Measurements from ENCODE around the gene TTLL11.

The TTLL11 gene

GRCh38 chr9:121939643-121940042 is 153.5 kb downstream of the TTLL11 start:
- DNase-seq (ENCODE audit: low spot score): no peak

DNA sequence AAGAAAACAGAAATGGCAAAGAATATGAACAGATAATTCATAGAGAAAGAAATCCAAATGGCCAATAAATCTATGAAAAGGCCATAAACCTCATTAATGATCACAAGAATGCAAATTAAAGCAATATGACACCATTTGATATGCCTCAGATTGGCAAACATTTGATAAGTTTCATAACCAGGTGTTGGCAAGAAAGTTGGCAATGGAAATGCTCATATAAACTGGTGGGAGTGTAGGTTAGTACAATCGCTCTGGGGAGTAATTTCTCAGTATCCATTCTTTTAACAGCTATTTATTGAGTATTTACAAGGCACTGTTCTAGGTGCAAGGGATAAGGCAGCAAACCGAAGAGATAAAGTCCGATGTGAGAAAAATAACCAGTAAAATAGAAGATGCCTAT is 154.5 kb downstream of the TTLL11 start:
- DNase-seq (ENCODE audit: low spot score): no peak

GRCh38 chr9:121937240-121937639 is 155.9 kb downstream of the TTLL11 start:
- no peak for DNase-seq (ENCODE audit: low spot score)

GRCh38 chr9:121935739-121936138 is 157.4 kb downstream of the TTLL11 start:
- DNase-seq (ENCODE audit: low spot score): no peak

- DNase-seq (ENCODE audit: low spot score): no peak
Observed at GRCh38 chr9:121930956-121931355, 162.2 kb downstream of the TTLL11 start.

- DNase-seq (ENCODE audit: low spot score): no peak
Observed at GRCh38 chr9:121929893-121930875, 162.9 kb downstream of the TTLL11 start.

DNA sequence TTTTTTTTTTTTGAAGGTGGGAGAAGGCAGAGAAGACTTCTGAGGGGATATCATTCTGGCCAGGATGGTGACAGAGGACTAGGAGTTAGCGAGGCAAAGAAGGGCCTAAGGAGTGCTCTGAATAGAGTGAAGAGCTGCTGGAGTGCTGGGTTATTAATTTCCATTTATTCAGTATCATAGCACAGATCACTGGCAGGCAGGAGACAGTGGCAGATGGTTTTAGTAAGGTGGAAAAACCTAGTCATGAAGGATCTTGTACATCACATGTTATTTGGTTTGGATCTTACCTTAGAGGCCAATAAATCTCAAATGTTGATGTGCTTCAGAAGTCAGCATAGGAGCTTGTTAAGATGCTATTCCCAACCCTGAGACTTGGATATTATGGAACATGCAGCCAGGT is 165.5 kb downstream of the TTLL11 start:
- DNase-seq (ENCODE audit: low spot score): no peak

DNA sequence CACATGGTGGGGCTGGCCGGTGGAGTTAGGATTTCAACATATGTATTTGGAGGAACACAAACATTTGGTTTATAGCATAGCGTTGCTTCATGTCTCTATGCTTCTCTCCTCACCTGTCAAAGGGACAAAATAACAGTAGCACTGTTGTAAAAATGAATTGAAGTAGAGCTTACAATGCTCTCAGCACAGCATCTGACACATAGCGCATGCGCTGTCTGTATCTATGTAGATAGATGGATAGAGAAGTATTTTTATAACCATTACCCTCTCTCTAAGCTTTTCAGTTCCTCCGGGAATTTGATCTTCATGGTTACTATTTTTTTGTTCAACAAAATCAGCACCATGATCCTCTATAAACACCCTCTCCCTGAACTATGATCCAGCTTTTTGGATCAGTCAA is 166.0 kb downstream of the TTLL11 start:
- no peak for DNase-seq (ENCODE audit: low spot score)

GRCh38 chr9:121926351-121926801 is 166.7 kb downstream of the TTLL11 start:
- no peak for DNase-seq (ENCODE audit: low spot score)

- no peak for DNase-seq (ENCODE audit: low spot score)
Observed at GRCh38 chr9:121925935-121926334, 167.2 kb downstream of the TTLL11 start.

DNA sequence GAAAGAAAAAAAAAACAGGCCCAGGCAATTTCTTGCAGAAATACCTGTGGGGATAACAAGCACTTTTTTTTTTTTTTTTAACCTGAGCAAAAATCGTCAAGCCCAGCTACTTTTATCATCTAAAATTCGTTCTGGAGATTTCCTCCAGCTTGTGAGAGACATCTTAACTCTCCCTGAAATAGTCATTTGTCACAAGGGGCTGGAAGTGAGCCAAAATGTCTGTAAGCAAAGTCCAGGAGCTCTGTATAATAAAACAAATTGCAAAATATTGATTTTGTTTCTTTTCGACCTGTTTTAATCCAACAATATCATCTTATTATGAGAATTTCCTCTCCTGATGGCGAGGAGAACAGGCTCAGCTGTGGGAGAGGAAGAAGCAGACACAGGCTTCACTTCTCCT is 168.4 kb downstream of the TTLL11 start:
- peak; percentile 34 for DNase-seq (ENCODE audit: low spot score)

GRCh38 chr9:121921444-121921843 is 171.7 kb downstream of the TTLL11 start:
- DNase-seq (ENCODE audit: low spot score): no peak

DNA sequence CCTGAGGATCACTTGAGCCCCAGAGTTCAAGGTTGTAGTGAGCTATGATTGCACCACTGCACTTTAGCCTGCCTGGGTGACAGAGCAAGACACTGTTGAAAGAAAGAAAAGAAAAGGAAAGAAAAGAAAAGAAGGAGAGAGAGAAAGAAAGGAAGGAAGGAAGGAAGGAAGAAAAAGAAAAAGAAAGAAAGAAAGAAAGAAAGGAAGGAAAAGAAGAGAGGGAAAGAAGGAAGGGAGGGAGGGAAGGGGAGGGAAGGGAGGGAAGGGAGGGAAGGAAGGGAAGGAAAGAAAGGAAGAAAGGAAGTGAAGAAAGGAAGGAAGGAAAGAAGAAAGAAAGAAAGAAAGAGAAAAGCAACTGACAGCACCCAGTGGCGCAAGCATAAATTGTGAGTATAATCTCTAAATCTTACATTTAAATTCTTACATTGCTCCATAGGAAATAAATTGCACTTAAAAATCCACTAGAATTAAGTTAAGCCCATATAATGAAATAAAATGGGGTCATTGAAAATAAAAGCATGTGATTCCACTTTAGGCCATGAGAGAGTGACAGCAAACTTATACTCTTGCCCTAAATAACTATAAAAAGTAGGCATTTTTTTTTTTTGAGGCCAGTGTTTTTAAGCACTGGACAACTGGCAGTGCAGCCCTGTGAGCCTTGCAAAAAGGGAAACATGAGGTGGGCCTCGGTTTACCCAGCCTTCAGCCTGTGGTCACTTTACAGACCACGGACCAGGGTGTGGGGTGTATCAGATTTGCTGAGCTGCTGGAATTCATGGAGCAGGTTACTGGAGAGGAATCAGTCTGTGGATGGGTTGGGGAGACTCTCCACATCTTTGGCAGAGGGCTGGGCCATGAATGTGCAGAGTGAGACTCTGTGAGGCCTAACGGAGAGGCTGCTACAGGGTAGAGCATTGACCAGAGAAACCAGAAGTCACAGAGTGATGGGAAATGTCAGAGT is 175.5 kb downstream of the TTLL11 start:
- DNase-seq (ENCODE audit: low spot score): no peak

DNA sequence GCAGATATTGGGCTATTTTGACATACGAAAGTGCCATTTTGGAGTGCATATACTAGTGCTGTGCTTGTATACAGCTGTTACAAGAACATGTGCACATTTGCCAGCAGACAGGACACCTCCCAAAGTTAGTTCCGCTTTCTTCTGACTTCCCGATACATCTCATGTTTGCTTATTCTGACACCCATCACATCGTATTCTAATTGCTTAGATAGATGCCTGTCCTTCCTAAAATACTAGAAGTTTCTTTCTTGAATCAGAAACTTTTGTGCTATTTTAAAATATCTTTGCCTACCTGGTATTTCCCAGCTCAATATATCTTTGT is 177.8 kb downstream of the TTLL11 start:
- DNase-seq (ENCODE audit: low spot score): peak; percentile 11

DNA sequence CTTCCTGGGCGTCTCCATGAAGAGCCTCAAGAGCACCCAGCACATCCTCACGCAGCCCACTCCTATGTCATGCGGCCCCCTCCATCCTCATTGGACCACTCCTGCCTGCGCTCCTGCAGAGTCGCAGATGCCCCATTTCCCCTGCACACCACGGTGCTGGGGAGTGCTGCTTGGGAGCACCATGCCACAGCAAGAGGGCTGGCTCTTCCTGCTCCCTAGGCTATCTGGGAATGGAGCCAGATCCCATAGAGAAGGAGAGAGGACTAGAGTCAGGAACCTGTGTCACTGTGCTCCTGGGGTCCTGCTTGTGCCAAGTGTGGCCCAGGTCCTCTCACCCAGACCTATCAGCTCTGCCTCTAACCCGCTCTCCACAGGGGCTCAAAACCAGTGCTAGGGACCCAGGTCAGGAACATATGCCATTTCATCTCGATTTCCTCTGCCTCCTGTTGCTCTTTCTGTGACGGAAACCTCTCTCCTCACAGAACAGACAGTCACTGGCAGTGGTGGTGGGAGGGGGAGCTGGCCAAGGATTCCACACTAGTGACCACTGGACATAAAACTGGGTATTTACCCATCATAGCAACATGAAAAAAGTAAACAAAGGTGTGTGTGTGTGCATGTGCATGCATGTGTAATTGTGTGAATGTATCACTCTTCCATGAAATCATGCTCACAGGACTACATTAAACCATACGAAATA is 178.4 kb downstream of the TTLL11 start:
- no peak for DNase-seq (ENCODE audit: low spot score)

GRCh38 chr9:121914017-121914595 is 179.0 kb downstream of the TTLL11 start:
- DNase-seq (ENCODE audit: low spot score): no peak

DNA sequence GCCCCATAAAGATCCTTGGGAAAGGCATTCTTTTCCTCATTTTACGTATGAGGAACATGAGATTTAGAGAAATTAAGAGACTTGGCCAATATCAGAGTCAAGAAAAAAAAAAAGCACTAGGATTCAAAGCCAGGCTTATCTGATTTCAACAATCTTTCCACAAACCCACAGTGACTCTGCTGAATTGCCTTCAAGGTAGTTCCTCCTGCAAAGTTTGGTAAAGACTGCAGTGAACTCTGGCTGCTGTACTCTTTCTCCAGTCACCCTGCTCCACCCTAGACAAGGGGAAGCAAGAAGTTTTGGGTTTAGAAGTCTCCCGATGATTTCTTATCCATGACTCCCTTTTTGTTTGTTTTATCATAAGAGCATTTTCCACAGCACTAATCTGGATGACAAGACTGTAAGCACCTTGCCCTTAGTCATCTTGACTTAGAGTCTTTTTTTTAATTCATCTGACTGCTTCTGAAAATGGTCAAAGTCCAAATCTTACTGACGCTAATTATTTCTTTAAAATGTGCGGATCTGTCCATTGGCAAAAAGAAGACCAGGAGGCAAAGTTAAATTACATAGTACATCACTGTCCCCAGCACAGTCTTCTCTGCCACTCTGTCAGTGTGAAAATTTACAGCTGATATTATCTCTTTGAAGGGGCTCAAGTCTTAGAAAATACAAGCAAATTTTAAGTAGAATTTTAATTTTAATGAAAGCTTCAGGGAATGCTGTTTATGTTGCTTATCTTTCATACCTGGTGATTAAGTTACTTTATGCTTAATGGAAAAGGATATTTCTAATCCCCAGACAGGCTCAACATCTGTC is 180.1 kb downstream of the TTLL11 start:
- no peak for DNase-seq (ENCODE audit: low spot score)

DNA sequence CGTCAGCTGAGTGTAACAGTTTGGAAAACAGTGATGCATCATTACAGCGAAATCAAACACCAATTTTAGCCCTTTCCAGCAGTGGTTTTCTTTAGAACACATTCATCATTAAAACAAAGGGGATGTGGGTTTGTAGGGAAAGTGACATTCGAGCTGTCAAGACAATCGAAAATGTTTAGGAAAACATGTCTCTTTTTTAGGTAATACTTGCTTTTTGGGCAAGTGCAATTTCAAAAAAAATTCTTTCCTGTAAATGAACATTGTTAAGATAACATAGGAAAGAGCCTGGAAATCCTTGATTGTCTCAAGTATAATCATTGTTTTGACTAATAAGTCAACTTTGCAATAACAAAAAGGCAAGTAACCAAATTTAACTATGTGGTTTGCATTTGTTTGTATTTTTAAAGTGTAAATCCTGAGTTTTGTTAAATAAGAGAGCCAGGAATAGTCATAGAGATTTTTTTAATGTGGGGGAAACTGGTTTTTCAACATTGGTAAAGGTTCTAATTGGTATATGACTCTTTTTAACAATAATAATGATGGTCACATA is 182.5 kb downstream of the TTLL11 start:
- no peak for DNase-seq (ENCODE audit: low spot score)

GRCh38 chr9:121909111-121909510 is 184.0 kb downstream of the TTLL11 start:
- DNase-seq (ENCODE audit: low spot score): no peak

GRCh38 chr9:121906074-121906870 is 186.8 kb downstream of the TTLL11 start:
- DNase-seq (ENCODE audit: low spot score): no peak

Measured in hematopoietic multipotent progenitor cell treated with erythropoietin and hydrocortisone succinate and interleukin-3 and kit ligand, for 15 days (in vitro differentiated cells).